BJ (cell line): Measurements from ENCODE around the gene KARS1. TPM values are rescaled to one million over a fixed set of nuclear protein-coding genes. Genes with fewer than 3 reads are reported as not detected.

ENCODE experiments used
- CTCF ChIA-PET: fragments of 350-600 bp; formaldehyde crosslinking; extraction: SDS; loops from one replicate; lab custom pipeline; 2021; ENCODE audit warnings: antibody characterized with exemption, inconsistent platforms; lab: Yijun Ruan, JAX
- POLR2A ChIA-PET: fragments of 300-600 bp; sonication (Branson Sonifier 250); formaldehyde crosslinking; extraction: SDS; loops from one replicate; lab custom pipeline; 2021; ENCODE audit warnings: antibody characterized with exemption; lab: Charles Lee
- DNase-seq: peaks from one replicate; pipeline ENCODE4 v3.0.0-alpha.2; 2011; ENCODE audit warnings: low read depth
- H3K27me3 ChIP-seq: 2 replicates; pipeline ENCODE4 v1.6.0; 2011; ENCODE audit warnings: low read length; ENCODE audit not compliant: control insufficient read depth, insufficient read depth
- H3K36me3 ChIP-seq: 2 replicates; pipeline ENCODE4 v1.5.1; 2011; ENCODE audit warnings: low read length; ENCODE audit not compliant: control insufficient read depth, insufficient read depth
- H3K4me3 ChIP-seq: 2 replicates; pipeline ENCODE4 v1.5.1; 2011; ENCODE audit warnings: low read depth, mild to moderate bottlenecking, control low read depth, low read length
- polyA minus RNA-seq: library from RNA; depleted of rRNA, polyadenylated mRNA; stranded (reverse); fragments of >200 nt; gene quantifications from 2 replicates; pipeline ENCODE4 v1.2.3, GENCODE V29; 2011; rRNA and poly(A)+ RNA removed
- polyA plus RNA-seq: library from polyadenylated mRNA; depleted of rRNA; stranded (reverse); fragments of >200 nt; gene quantifications from 2 replicates; pipeline ENCODE4 v1.2.3, GENCODE V29; 2011; rRNA removed
- TF ChIP-seq, protein P1 (sequence below): IDR thresholded peaks from 2 replicates; pipeline ENCODE4 v1.5.1; 2011; ENCODE audit warnings: low read depth, mild to moderate bottlenecking, control low read depth, inconsistent platforms, low read length, moderate library complexity; ENCODE audit not compliant: insufficient read depth

Gene KARS1
- polyA plus RNA-seq (118 and 170 TPM in 2 replicates), polyA minus RNA-seq (38.6 and 42.4 TPM in 2 replicates)

- Histone ChIP-seq H3K27me3 (no peaks in the 10 kb centered on the region), H3K4me3 (peak within 1 kb of the TSS; percentile 96), H3K36me3 (peaks cover 2% of the 10 kb centered on the region; the same call in 1 of the 2 replicates)
- POLR2A ChIA-PET = interaction anchor here (0.6 to 1.0 kb wide), 3 partner anchors 25 to 214 kb away, joined by 3 to 8 read pairs (median 7); partner anchors contain the start of gene ADAT1
- TF ChIP-seq, protein P1, sequence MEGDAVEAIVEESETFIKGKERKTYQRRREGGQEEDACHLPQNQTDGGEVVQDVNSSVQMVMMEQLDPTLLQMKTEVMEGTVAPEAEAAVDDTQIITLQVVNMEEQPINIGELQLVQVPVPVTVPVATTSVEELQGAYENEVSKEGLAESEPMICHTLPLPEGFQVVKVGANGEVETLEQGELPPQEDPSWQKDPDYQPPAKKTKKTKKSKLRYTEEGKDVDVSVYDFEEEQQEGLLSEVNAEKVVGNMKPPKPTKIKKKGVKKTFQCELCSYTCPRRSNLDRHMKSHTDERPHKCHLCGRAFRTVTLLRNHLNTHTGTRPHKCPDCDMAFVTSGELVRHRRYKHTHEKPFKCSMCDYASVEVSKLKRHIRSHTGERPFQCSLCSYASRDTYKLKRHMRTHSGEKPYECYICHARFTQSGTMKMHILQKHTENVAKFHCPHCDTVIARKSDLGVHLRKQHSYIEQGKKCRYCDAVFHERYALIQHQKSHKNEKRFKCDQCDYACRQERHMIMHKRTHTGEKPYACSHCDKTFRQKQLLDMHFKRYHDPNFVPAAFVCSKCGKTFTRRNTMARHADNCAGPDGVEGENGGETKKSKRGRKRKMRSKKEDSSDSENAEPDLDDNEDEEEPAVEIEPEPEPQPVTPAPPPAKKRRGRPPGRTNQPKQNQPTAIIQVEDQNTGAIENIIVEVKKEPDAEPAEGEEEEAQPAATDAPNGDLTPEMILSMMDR = no peak
- CTCF ChIA-PET = interaction anchor here (0.8 to 1.5 kb wide), 4 partner anchors 10 to 177 kb away, joined by 3 to 5 read pairs (median 4); no protein-coding TSS in a partner anchor
- peak; percentile 76 for DNase-seq
Measured at GRCh38 chr16:75647492-75648264, at the start of gene KARS1, which contains the start of gene TERF2IP. Gene KARS1 (minus strand): TSS chr16:75647665. CDS start chr16:75647639, 26 bp downstream. Gene TERF2IP (plus strand): TSS chr16:75647773. CDS start chr16:75647883, 110 bp downstream.

DNA sequence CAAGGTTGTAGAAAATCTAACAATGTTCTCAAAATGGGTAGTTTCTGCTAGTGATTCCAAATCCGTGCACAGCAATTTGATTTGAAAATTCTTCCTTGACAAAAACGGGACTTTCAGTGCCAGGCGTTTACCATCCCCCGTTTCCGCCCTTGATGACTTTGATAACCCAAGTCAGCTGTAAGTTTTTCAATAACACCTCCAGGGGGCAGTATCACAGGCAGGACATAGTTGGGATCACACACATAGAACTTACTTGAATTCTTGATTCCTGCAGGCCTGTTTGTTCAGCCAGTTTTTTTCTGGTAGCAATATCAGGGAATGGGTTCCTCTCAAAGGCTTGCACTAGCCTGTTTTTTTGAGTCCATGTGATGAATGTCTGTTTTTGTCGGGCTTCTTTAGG is 48.2 kb upstream of the KARS1 start:
- H3K27me3 ChIP-seq = no peaks in the 10 kb centered on the region
- ChIA-PET CTCF (interaction anchor here (1.1 kb wide), 1 partner anchor 12 kb away, joined by 3 read pairs; no protein-coding TSS in a partner anchor), POLR2A (no interaction called here)
- H3K4me3 ChIP-seq = no peak overlapping the region
- H3K36me3 ChIP-seq = no peaks in the 10 kb centered on the region
- DNase-seq = no peak
- TF ChIP-seq, protein P1 = 0 out of 2 replicates have a peak, but pooled peaks have one; percentile 15

GRCh38 chr16:75687361-75687760 is 39.9 kb upstream of the KARS1 start:
- no peaks in the 10 kb centered on the region for H3K36me3 ChIP-seq
- ChIA-PET CTCF (no interaction called here), POLR2A (no interaction called here)

DNA sequence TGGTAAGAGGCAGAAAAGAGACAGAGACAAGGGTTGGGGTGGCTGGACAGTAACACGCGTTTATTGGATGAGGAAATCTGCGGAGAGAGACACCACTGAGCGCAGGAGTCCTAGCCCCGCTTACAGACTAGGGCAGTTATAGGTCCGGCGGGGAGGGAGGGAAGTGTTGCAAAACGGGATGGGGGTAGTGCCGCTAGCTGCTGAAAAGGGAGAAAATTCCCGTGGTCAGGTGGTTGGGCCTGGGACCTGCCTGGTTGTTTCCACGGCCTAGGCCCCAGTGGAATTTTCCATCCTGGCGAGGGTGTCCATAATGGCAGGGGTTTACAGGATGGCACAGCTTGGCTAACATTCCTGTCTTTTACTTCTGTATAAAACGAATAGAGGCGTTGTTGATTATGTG is 34.8 kb upstream of the KARS1 start:
- ChIA-PET POLR2A (no interaction called here), CTCF (no interaction called here)
- H3K4me3 ChIP-seq = no peak overlapping the region
- no peak for DNase-seq
- TF ChIP-seq, protein P1 = no peak
- no peaks in the 10 kb centered on the region for H3K27me3 ChIP-seq
- H3K36me3 ChIP-seq = no peaks in the 10 kb centered on the region

More at GRCh38 chr16:75687361-75687760, 39.9 kb upstream of the KARS1 start:
- Histone ChIP-seq H3K4me3 (no peak overlapping the region), H3K27me3 (no peaks in the 10 kb centered on the region)
- DNase-seq = no peak
- TF ChIP-seq, protein P1 = no peak

- POLR2A ChIA-PET = no interaction called here
- no peak for DNase-seq
- TF ChIP-seq, protein P1 = no peak
- H3K27me3 ChIP-seq = no peaks in the 10 kb centered on the region
- CTCF ChIA-PET = no interaction called here
- no peak overlapping the region for H3K4me3 ChIP-seq
- no peaks in the 10 kb centered on the region for H3K36me3 ChIP-seq
Measured at GRCh38 chr16:75679366-75679765, 31.9 kb upstream of the KARS1 start.
